GM19438 (cell line): Measurements from ENCODE around the gene HLA-DQB1.
"Not testable (repeated sequence)": the region's sequence is repeated elsewhere in the genome, so short reads cannot be mapped to it uniquely, and the experiment has no call there.

ENCODE experiments used
- ATAC-seq: cut with Tn5 transposase; IDR thresholded peaks from one replicate; pipeline ENCODE4 v1.9.1; 2021; ENCODE audit warnings: low read depth; ENCODE audit not compliant: unreplicated experiment

Gene HLA-DQB1

DNA sequence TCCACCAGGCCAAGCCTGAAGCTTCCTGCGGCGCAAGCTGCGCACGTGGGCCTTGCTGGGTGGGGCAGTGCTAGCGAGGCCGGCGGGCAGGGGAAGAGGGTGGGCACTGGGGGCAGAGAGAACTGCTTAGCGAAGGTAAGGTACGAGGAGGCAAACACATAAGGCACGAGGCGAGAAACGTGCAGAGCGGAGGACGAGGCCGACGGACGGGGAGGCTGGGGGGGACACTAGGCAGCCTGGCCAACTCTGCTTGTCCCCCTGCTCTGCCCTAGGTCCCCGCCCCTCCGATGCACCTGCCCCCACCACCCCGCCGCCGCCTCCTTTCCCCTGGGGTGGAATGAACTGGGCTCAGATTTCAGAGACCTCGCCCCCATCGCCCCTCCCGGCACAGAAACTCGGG is 2.1 kb downstream of the HLA-DQB1 start:
- ATAC-seq: no peak

DNA sequence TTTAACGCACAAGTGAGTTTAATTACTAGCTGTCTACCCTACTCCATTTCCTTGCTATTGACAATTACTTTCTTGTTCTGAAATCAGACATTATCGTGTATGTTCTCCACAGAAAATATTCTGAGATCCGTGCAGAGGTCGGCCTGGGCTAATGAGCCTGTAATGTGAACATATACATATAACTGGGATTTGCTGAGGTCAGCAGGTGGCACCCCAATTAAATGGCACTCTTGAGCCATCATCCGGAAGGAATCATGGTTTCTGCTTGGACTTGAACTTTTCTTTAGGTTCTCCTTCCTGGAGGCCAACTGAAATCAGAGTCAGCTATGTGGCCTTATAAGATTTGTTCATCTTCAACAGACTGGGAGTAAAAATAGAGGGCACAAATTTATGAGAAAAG is 3.6 kb downstream of the HLA-DQB1 start:
- no peak for ATAC-seq

DNA sequence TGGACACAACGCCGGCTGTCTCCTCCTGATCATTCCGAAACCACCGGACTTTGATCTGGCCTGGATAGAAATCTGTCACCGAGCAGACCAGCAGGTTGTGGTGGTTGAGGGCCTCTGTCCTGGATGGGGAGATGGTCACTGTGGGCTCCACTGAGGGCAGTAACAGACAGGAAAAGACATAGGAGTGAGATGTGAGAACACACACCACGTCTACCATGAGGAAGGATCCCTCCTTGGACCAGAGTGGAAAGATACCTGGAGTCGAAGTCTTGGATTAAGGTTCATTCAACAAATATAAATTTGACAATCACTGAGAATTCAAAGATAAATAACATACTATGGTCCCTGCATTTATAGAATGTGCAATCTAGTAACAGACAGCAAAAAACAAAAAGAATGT is 4.4 kb downstream of the HLA-DQB1 start:
- ATAC-seq: no peak

DNA sequence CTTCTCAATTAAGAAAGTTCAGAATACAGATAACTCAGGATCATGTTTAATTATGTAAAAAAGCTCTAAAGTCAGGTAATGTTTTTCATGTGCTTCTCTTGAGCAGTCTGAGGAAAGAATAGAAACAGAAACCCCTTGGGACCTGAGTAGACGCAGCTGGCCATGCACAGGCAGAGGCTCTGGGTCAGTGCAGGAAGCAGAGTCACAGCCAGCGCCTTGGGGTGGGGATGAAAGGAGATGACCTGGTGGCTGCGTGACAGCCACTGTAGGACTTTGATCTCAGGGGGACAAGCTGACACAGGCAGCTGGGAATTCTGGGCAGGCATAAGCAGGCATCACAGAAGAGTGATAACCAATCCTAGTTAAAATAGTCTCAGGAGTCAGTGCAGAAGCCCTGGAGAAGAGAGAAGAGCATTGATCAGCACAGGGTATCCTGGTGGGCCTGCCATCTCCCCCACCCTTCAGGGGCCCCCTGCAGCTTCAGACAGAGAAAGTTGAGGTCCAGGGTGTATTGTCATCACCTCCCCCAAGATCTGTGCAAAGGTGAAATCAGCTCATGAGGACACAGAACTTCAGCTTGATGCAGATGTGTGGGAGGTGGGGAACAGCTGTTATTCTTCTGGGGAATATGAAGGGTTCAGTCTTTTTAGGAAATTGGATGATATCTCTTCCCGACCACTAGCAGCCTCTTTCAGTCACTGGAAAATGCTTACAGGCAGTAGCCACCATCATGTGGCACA is 6.4 kb downstream of the HLA-DQB1 start:
- no peak for ATAC-seq

DNA sequence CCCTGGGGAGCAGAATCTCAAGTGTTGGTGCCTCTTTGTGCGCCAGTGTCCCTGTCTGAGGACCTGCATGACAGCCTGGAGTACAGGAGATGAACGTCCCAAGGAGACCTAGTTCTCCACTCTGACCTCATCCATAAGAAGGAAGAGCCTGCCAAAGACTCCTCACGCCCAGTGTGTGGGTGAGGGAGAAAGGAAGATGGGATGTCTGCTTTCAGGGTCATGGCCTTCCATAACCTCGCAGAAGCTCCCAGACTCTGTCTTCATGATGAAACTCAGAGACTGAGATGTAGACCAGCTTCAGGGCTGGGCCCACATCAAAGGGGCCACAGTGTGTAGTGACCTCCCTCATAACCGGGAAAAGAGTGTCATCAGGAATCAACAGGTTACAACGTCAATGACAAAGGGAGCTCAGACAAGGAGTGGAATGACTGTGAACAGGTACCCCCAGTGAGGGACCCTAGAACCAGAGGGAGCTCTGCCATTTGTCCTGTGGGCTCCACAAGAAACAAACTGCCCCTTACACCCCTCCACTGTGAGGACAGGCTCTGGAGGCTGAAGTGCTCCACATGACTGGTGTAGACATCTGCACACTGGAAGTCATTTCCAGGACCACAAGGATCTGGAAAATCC is 8.1 kb downstream of the HLA-DQB1 start:
- ATAC-seq: no peak

DNA sequence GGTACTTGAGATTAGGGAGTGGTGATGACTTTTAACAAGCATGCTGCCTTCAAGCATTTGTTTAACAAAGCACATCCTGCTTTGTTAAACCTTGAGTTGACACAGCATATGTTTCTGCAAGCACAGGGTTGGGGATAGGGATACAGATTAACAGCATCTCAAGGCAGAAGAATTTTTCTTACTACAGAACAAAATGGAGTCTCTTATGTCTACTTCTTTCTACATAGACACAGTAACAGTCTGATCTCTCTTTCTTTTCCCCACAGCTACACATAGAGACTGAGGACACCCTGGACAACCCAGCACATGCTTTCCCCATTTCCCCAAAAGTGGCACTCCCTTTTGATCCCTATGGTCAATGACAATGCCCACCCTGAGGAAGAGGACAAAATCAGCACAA is 8.6 kb downstream of the HLA-DQB1 start:
- ATAC-seq: not testable (repeated sequence)

DNA sequence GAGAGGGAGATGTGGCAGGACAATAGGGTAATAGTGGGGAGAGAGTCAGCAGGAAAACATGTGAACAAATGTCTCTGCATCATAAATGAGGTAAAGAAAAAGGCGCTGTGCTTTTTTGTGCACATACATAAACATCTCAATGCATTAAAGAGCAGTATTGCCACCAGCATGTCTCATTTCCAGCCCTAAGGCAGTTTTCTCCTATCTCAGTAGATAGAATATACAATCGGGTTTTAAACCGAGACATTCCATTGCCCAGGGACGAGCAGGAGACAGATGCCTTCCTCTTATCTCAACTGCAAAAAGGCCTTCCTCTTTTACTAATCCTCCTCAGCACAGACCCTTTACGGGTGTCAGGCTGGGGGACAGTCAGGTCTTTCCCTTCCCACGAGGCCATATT is 9.1 kb downstream of the HLA-DQB1 start:
- not testable (repeated sequence) for ATAC-seq

DNA sequence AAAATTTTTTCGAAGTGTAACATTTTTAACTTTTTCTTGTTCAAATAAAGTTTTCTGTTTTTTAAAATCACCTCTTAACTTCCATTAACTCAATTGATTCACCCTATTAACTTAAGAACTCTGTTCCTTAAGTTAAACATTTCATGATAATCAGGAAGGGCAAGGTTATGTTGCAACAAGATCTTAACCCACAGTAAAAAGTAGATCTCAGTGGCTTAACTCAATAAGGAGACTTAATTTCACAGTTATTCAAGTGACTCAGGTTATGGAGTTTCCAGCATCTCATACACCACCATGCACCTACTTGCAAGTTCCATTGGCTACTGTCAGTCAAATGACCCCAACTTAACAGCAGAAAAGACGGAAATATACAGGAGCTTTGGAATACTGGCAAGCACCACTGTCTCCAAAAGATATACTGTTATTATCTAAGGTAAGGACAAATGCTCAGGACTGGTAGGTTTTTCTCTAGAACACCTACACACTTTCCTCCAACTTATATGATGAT is 11.2 kb downstream of the HLA-DQB1 start:
- no peak for ATAC-seq

DNA sequence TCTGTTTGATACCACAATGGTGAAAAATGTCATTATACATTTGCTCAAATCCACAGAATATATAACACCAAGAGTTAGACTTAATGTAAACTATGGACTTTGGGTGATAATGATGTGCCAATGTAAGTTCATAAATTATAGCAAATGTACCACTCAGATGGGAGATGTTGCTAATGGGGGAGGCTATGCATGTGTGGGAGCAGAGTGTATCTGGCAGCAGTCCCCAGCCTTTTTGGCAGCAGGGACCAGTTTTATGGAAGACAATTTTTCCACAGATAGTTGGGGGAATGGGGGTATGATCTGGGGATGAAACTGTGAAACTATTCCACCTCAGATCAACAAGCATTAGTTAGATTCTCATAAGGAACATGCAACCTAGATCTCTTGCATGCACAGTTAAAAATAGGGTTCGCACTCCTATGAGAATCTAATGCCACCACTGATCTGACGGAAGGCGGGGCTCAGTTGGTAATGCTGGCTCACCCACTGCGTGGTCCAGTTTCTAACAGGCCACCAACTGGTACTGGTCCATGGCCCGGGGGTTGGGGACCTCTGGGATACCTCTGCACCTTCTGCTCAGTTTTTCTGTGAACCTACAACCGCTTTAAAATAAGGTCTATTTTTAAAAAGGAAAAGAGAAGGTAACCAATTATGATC is 21.3 kb downstream of the HLA-DQB1 start:
- no peak for ATAC-seq

DNA sequence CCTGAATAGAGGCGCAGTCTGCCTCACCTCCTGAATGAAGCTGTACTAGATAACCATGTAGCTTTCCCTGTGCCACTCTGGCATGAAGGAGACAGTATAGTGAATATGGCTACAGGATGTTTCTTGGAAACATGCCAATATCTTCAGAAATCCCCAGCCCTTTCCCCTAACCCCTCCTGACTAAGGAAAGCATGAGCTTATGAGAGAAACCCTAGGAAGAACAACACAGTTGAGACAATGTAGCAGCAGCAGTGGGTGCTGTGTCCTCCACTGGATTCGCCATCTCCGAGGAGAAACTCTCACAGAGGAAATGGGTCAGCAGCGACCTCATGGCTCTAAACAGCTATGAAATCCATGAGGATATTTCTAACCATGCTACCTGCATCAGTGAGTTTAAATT is 22.6 kb downstream of the HLA-DQB1 start:
- ATAC-seq: no peak

DNA sequence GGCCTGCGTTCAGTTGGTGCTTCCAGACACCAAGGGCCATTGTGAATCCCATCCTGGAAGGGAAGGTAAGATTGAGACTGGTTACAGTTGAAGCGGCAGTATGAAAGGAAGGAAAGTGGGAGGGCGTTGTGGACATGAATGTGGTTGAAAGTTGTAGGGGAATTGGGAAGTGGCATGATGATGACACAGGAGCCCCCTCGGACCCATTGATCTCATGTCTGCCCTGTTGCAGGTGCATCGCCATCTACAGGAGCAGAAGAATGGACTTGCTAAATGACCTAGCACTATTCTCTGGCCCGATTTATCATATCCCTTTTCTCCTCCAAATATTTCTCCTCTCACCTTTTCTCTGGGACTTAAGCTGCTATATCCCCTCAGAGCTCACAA is 23.7 kb downstream of the HLA-DQB1 start:
- ATAC-seq: no peak

DNA sequence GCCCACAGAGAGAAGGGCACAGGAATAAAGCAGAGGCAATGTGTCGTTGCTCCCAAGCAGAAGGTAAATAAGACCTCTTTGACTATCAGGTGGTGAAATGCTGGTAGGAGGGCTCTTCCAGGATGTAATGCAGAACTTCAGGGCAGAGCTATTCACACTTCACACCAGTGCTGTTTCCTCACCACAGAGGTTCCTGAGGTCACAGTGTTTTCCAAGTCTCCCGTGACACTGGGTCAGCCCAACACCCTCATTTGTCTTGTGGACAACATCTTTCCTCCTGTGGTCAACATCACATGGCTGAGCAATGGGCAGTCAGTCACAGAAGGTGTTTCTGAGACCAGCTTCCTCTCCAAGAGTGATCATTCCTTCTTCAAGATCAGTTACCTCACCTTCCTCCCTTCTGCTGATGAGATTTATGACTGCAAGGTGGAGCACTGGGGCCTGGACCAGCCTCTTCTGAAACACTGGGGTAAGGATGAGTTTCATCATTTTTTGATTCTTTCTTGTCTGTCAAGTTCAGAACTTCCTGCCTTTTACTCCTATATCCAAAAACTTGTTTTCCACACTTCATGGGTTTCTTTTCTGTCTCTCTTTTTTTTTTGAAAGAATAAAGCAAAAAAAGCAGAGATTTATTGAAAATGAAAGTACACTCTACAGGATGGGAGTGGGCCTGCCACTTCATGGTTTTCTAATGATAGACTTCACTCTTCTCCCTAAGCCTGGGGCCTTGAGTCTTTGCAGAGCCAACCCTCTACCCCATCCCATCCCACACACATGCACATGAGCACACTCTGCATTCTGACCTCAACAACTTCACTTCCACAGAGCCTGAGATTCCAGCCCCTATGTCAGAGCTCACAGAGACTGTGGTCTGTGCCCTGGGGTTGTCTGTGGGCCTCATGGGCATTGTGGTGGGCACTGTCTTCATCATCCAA is 24.4 kb downstream of the HLA-DQB1 start:
- ATAC-seq: not testable (repeated sequence)

DNA sequence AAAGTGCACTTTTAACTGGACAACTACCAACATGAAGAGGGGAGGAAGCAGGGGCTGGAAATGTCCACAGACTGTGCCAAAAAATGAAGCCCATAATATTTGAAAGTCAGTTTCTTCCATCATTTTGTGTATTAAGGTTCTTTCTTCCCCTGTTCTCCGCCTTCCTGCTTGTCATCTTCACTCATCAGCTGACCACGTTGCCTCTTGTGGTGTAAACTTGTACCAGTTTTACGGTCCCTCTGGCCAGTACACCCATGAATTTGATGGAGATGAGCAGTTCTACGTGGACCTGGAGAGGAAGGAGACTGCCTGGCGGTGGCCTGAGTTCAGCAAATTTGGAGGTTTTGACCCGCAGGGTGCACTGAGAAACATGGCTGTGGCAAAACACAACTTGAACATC is 25.3 kb downstream of the HLA-DQB1 start:
- no peak for ATAC-seq

DNA sequence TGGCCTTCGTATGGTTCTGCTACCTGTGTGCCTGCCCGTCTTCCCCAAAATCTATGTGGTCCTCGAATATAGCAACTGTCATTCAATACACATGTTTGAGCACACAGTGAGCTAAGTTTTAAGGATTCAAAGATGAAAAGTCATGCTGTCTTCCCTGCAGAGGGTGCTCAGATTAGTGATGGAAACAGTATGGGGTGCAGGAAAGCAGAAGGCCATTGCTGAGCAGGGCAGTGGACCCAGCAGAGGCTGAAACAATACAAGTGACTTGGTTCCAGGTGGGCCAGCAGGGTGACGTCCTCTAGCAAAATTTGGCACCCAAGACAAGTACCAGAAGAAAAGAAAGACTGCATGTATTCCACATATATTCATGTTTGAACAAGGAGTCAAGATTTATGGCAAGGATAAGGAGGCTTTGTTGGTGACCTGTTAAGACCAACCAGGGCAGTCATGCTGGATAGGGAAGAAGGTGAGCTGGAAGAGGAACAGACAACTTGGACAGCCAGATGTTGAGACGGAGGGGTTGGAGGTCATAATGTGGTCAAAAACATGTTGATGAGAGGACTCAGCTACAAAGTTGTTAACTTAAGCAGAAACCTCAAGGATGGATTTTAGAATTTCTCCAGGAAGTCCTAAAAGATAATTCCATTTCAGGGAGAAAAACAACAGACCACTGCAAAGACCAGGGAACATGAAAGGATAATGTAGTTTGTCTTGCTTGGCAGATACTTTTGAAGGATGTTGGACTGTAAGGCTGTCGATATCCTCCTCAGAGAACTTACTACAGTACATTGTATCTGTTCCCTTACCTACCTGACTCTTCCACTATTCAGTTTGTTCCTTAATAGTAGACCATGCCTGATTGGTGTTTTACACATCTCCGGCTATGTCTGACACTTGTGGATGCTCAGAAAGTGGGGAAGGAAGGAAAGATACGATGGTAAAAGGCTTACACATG is 26.7 kb downstream of the HLA-DQB1 start:
- ATAC-seq: no peak

DNA sequence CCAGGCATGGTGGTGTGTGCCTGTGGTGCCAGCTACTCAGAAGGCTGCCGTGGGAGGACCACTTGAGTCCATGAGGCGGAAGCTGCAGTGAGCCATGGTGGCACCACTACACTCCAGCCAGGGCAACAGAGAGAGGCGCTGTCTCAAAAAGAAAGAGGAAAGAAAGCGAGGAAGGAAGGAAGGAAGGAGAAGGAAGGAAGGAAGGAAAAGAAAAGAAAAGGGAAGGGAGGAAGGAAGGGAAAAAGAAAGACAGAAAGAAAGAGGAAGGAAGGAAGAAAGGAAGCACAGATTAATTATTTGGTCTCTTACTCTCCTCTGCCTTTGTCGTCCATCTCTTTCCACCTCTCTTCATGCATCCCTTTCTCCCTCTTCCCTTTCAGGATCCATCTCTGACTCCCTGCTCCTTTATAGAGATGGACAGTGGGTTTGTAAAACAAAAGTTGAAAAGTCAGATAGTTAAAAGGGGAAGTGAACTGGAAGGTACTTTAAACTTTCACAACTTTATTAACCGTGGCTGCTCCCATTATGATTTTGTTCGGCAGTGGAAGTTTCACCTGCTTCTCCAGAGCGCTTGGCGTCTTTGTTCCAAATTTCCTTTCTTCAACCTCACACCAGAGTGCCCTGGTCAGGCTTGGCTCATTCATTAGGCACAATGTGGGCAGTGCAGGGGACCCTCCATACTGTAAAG is 27.8 kb downstream of the HLA-DQB1 start:
- no peak for ATAC-seq

DNA sequence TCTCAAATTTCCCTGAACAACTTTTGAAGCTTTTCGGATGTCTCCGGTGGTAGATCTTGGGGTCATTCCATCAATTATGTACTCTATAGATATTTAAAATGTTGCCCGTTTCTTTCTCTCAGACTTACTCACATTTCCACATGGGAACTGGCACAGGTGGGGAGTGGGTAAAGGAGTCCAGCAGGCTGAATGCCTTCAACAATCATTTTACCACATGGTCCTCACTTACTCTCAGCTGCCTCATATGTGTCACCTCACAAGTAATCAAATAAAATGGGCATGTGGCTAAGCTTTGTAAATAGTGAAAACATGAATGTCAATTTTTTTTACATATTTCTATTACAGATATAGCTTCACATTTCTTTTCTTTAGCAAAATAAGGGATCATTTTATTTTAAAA is 28.6 kb downstream of the HLA-DQB1 start:
- no peak for ATAC-seq

DNA sequence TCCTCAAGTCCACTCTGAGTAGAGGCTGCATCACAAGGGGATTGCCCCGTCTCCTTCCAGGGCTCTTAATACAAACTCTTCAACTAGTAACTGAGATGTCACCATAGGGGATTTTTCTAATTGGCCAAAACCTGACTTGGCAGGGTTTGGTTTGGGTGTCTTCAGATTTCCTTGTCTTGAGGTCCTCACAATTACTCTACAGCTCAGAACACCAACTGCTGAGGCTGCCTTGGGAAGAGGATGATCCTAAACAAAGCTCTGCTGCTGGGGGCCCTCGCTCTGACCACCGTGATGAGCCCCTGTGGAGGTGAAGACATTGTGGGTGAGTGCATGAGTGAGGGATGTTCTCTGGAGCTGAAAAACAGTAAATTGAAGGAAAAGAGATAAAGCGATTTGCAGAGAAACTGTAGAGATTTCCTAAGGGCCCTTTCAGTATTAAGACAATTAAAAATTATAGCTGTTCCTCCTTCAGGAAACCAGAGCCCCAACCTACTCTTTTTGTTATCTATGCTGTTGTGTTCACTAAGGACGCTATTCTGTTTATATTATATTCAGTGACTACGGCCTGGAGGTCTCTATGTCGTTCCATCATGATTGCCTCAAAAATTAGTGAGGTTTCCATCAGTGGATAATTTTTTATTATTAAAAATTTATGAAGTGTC is 29.1 kb downstream of the HLA-DQB1 start, which contains the start of gene HLA-DQA1:
Gene HLA-DQA1, plus strand, starts transcription at position 188 of the 662 bp plus-strand sequence. Its CDS starts 53 bp downstream, at position 241.
- peak; percentile 56 for ATAC-seq

DNA sequence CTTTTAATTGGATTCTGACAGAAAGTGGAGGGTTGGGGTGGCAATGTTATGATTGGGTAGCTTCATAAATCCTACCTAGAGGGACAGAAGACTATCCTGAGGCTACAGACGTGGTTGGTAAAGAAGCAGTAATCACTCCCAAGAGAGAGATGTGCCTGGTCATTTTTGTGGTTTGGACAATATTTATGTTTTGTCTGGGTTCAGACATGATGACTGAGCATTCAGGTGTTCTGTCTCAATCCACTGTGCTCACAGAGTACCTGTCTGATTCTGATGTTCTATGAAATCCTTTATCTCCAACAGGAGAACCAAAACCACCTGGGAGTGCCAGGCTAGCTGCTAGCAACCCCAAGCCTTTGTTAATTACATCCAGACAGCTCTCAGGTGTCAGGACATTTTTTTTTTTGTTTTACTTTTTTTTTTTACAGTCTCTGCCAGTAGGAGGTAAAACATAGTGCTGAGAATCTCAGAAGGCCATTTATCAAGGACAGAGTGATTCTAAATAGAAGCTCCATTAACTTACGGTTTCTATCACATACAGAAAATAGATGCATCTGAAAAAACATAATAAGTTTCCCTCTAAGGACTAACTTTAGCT is 30.8 kb downstream of the HLA-DQB1 start:
- ATAC-seq: no peak
